Loucy (cell line): Measurements from ENCODE around the gene C2CD4C.

Source experiments
- H2AFZ ChIP-seq: fragments of 200-600 bp; sonication (generic); 2 replicates; pipeline ENCODE4 v1.6.0; 2016; ENCODE audit warnings: antibody characterized with exemption, mild to moderate bottlenecking, low read length, moderate library complexity
- H3F3A ChIP-seq: fragments of 200-600 bp; 2 replicates; pipeline ENCODE4 v1.6.0; 2016; ENCODE audit warnings: antibody characterized with exemption, low read depth, mild to moderate bottlenecking
- H3K27me3 ChIP-seq: fragments of 200-600 bp; sonication (generic); 2 replicates; pipeline ENCODE4 v1.6.1; 2014; ENCODE audit warnings: low read length, mild to moderate bottlenecking; ENCODE audit not compliant: insufficient read depth, poor library complexity, severe bottlenecking
- H3K36me3 ChIP-seq: fragments of 200-600 bp; sonication (generic); 2 replicates; pipeline ENCODE4 v1.6.1; 2016; ENCODE audit warnings: low read length; ENCODE audit not compliant: insufficient read depth
- H3K4me1 ChIP-seq: fragments of 200-600 bp; sonication (generic); 2 replicates; pipeline ENCODE4 v1.5.1; 2014; ENCODE audit warnings: low read length, mild to moderate bottlenecking; ENCODE audit not compliant: insufficient read depth, poor library complexity, severe bottlenecking
- H3K4me2 ChIP-seq: fragments of 200-600 bp; sonication (generic); 2 replicates; pipeline ENCODE4 v1.6.0; 2014; ENCODE audit warnings: antibody characterized with exemption, low read length, low read depth, mild to moderate bottlenecking; ENCODE audit not compliant: poor library complexity, severe bottlenecking
- H3K4me3 ChIP-seq: fragments of 200-600 bp; sonication (generic); 2 replicates; pipeline ENCODE4 v1.5.1; 2014; ENCODE audit warnings: low read length, mild to moderate bottlenecking, mixed read lengths; ENCODE audit not compliant: poor library complexity, severe bottlenecking
- H3K79me2 ChIP-seq: fragments of 200-600 bp; sonication (generic); 2 replicates; pipeline ENCODE4 v1.6.1; 2014; ENCODE audit warnings: low read length; ENCODE audit not compliant: insufficient read depth
- H3K9ac ChIP-seq: fragments of 200-600 bp; sonication (generic); 2 replicates; pipeline ENCODE4 v1.6.0; 2014; ENCODE audit warnings: mild to moderate bottlenecking, low read depth, low read length, moderate library complexity; ENCODE audit not compliant: poor library complexity, severe bottlenecking
- H3K9me2 ChIP-seq: fragments of 200-600 bp; sonication (generic); replicated peaks from 2 replicates; pipeline ENCODE4 v1.6.1; 2016; ENCODE audit warnings: low read depth, low read length, mixed read lengths
- H3K9me3 ChIP-seq: fragments of 200-600 bp; sonication (generic); 2 replicates; pipeline ENCODE4 v1.6.1; 2014; ENCODE audit warnings: mild to moderate bottlenecking, antibody characterized with exemption, low read length, low read depth; ENCODE audit not compliant: insufficient read depth
- H4K20me1 ChIP-seq: fragments of 200-600 bp; sonication (generic); 2 replicates; pipeline ENCODE4 v1.6.0; 2014; ENCODE audit warnings: antibody characterized with exemption, low read length, mild to moderate bottlenecking; ENCODE audit not compliant: insufficient read depth, poor library complexity, severe bottlenecking
- EZH2phosphoT487 ChIP-seq: fragments of 200-600 bp; IDR thresholded peaks from 2 replicates; pipeline ENCODE4 v1.6.1; 2018; ENCODE audit warnings: antibody characterized with exemption, mild to moderate bottlenecking, moderate library complexity, borderline replicate concordance
- TF ChIP-seq, protein P1 (sequence below): fragments of 200-600 bp; sonication (generic); conservative IDR thresholded peaks from 2 replicates; pipeline ENCODE4 v1.5.1; 2014; ENCODE audit warnings: mild to moderate bottlenecking, antibody characterized with exemption, low read length

C2CD4C gene

DNA sequence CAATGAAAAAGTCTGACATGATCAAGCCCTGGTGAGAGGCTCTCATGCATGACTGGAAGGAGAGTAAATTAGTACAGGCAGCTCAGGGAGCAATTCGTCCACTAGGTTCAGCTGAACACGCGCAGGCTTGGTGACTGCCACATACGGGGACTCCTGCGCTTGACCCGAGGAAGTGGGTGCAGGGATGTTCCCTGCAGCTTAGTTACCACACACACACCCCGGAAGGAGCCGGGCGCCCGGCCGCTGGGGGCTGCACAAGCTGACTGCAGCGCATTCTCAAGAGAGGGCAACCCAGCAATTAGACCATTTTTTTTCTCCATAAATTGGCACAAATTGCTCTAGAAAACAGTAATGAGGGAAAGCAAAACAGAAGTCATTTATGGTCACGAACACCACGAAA lies 41.4 kb downstream of the C2CD4C start:
- H3K36me3 ChIP-seq, result no peaks in the 10 kb centered on the region
- no peaks in the 10 kb centered on the region for H3K27me3 ChIP-seq
- H3F3A ChIP-seq, result no peaks in the 10 kb centered on the region
- peaks cover 3% of the 10 kb centered on the region for H3K4me1 ChIP-seq
- no peak overlapping the region for H3K9ac ChIP-seq
- no peaks in the 10 kb centered on the region for H3K79me2 ChIP-seq
- no peaks in the 10 kb centered on the region for H4K20me1 ChIP-seq
- no peak overlapping the region for H3K4me2 ChIP-seq
- H3K4me3 ChIP-seq, result no peak overlapping the region
- no peak for TF ChIP-seq EZH2phosphoT487
- TF ChIP-seq, protein P1, sequence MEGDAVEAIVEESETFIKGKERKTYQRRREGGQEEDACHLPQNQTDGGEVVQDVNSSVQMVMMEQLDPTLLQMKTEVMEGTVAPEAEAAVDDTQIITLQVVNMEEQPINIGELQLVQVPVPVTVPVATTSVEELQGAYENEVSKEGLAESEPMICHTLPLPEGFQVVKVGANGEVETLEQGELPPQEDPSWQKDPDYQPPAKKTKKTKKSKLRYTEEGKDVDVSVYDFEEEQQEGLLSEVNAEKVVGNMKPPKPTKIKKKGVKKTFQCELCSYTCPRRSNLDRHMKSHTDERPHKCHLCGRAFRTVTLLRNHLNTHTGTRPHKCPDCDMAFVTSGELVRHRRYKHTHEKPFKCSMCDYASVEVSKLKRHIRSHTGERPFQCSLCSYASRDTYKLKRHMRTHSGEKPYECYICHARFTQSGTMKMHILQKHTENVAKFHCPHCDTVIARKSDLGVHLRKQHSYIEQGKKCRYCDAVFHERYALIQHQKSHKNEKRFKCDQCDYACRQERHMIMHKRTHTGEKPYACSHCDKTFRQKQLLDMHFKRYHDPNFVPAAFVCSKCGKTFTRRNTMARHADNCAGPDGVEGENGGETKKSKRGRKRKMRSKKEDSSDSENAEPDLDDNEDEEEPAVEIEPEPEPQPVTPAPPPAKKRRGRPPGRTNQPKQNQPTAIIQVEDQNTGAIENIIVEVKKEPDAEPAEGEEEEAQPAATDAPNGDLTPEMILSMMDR, result no peak
- peaks cover 2% of the 10 kb centered on the region; the same call in 1 of the 2 replicates for H3K9me3 ChIP-seq
- no peaks in the 10 kb centered on the region for H3K9me2 ChIP-seq
- no peak overlapping the region for H2AFZ ChIP-seq

DNA sequence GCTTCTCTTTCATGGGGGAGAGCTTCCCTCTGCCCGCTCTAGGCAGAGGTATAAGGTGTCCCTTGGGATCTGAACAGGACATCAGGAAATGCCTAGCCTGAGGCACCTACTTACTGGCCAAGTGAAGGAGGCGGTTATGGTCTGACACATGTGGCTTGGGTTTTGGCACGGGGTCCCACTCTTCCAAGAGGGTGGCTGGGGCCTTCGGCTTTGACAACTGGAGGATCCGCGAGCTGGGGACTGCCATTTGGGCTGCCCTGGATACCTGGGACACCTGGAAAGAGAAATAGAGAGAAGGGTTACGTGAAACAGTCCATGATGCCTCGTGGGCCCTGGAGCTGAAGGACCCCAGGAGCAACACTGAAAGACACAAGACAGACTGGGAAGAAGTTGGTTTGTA lies 42.0 kb downstream of the C2CD4C start:
- no peak overlapping the region for H3K4me2 ChIP-seq
- no peaks in the 10 kb centered on the region for H4K20me1 ChIP-seq
- H3K27me3 ChIP-seq, result no peaks in the 10 kb centered on the region
- H3K9me3 ChIP-seq, result peaks cover 6% of the 10 kb centered on the region; the same call in 1 of the 2 replicates
- no peak overlapping the region for H3K9ac ChIP-seq
- no peak for TF ChIP-seq EZH2phosphoT487
- TF ChIP-seq, protein P1, result no peak
- no peaks in the 10 kb centered on the region for H3K79me2 ChIP-seq
- no peak overlapping the region for H3K4me3 ChIP-seq
- no peaks in the 10 kb centered on the region for H3K36me3 ChIP-seq
- H3K4me1 ChIP-seq, result peaks cover 3% of the 10 kb centered on the region
- no peaks in the 10 kb centered on the region for H3F3A ChIP-seq
- H2AFZ ChIP-seq, result no peak overlapping the region
- no peaks in the 10 kb centered on the region for H3K9me2 ChIP-seq

DNA sequence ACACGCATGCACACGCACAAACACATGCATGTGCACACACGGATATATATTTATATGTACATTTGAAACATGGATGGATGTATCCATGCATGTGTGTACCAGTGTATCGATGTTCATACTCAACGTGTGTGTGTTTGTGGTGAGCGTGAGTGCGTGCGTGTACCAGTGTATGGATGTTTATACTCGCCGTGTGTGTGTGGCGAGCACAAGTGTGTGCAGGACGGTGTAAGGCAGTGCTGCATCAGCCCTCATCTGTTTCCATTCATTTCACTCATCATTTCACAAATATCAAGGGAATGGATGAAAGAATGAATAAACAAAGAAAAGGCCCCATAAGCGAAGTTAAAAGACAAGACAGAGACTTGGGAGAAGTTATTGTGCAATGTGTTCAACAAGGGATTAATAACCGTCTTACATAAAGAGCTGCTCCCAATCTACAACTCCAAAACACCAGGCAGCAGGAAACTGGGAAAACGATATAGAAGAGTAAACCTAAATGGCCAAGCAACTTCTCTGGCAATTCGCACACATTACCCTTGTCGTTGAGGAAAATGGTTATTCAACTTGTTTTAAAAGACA lies 42.7 kb downstream of the C2CD4C start:
- Histone ChIP-seq H3K4me3 (no peak overlapping the region), H3K9ac (no peak overlapping the region)
- TF ChIP-seq, protein P1, result no peak
- TF ChIP-seq EZH2phosphoT487, result no peak

More for the DNA sequence above, 42.7 kb downstream of the C2CD4C start:
- Histone ChIP-seq H3K36me3 (no peaks in the 10 kb centered on the region), H3K4me1 (peaks cover under 1% of the 10 kb centered on the region), H2AFZ (no peak overlapping the region), H3K9me2 (no peaks in the 10 kb centered on the region), H3K9me3 (peaks cover 6% of the 10 kb centered on the region; the same call in 1 of the 2 replicates), H3K27me3 (no peaks in the 10 kb centered on the region), H4K20me1 (no peaks in the 10 kb centered on the region), H3F3A (no peaks in the 10 kb centered on the region), H3K79me2 (no peaks in the 10 kb centered on the region), H3K4me2 (no peak overlapping the region)
